Measurements from ENCODE around the gene KLF13. TPM values are rescaled to one million over a fixed set of nuclear protein-coding genes. Genes with fewer than 3 reads are reported as not detected.

Gene KLF13
- polyA plus RNA-seq, 1 experiment, result 11.5 TPM

- ChIA-PET CTCF (interaction anchor here (1.0 kb wide), 1 partner anchor 159 kb away, joined by 5 read pairs; no protein-coding TSS in a partner anchor), POLR2A (no interaction called here)
- DNase-seq (ENCODE audit: low read depth), result no peak
- peaks cover 1% of the 10 kb centered on the region; the same call in 1 of the 2 replicates for H3K36me3 ChIP-seq (ENCODE audit: control insufficient read depth, insufficient read depth, low read length)
- H3K4me3 ChIP-seq (ENCODE audit: low read depth, low read length), result peak overlapping the region; percentile 60
- H3K27me3 ChIP-seq (ENCODE audit: control insufficient read depth, insufficient read depth, low read length), result no peaks in the 10 kb centered on the region
- no peak for TF ChIP-seq CTCF (IDR thresholded peaks at IDR 0.05; ENCODE audit: insufficient read depth, low read depth, low read length)
Observed at GRCh38 chr15:31329640-31330010, 3.0 kb downstream of the KLF13 start.

GRCh38 chr15:31330111-31330785 lies 3.6 kb downstream of the KLF13 start:
- ChIA-PET CTCF (interaction anchor here (1.0 to 1.3 kb wide), 3 partner anchors 129 to 160 kb away, joined by 3 to 5 read pairs (median 4); no protein-coding TSS in a partner anchor), POLR2A (no interaction called here)
- no peak overlapping the region for H3K4me3 ChIP-seq (ENCODE audit: low read depth, low read length)
- H3K27me3 ChIP-seq (ENCODE audit: control insufficient read depth, insufficient read depth, low read length), result no peaks in the 10 kb centered on the region
- no peak for TF ChIP-seq CTCF (IDR thresholded peaks at IDR 0.05; ENCODE audit: insufficient read depth, low read depth, low read length)
- peaks cover 1% of the 10 kb centered on the region; the same call in 1 of the 2 replicates for H3K36me3 ChIP-seq (ENCODE audit: control insufficient read depth, insufficient read depth, low read length)
- DNase-seq (ENCODE audit: low read depth), result no peak

GRCh38 chr15:31330836-31331235 lies 4.2 kb downstream of the KLF13 start:
- no peak overlapping the region for H3K4me3 ChIP-seq (ENCODE audit: low read depth, low read length)
- H3K36me3 ChIP-seq (ENCODE audit: control insufficient read depth, insufficient read depth, low read length), result peaks cover 1% of the 10 kb centered on the region; the same call in 1 of the 2 replicates
- no peak for TF ChIP-seq CTCF (IDR thresholded peaks at IDR 0.05; ENCODE audit: insufficient read depth, low read depth, low read length)
- no peak for DNase-seq (ENCODE audit: low read depth)
- no peaks in the 10 kb centered on the region for H3K27me3 ChIP-seq (ENCODE audit: control insufficient read depth, insufficient read depth, low read length)
- ChIA-PET POLR2A (no interaction called here), CTCF (interaction anchor here (1.0 to 1.3 kb wide), 3 partner anchors 130 to 159 kb away, joined by 3 to 5 read pairs (median 4); no protein-coding TSS in a partner anchor)

- CTCF ChIA-PET, result no interaction called here
- no peaks in the 10 kb centered on the region for H3K27me3 ChIP-seq (ENCODE audit: control insufficient read depth, insufficient read depth, low read length)
- no peak for DNase-seq (ENCODE audit: low read depth)
- peaks cover 1% of the 10 kb centered on the region; the same call in 1 of the 2 replicates for H3K36me3 ChIP-seq (ENCODE audit: control insufficient read depth, insufficient read depth, low read length)
- TF ChIP-seq CTCF (IDR thresholded peaks at IDR 0.05; ENCODE audit: insufficient read depth, low read depth, low read length), result no peak
- POLR2A ChIA-PET, result no interaction called here
- H3K4me3 ChIP-seq (ENCODE audit: low read depth, low read length), result no peak overlapping the region
Observed at GRCh38 chr15:31331389-31331788, 4.8 kb downstream of the KLF13 start.

GRCh38 chr15:31332020-31332680 lies 5.5 kb downstream of the KLF13 start:
- no peak for DNase-seq (ENCODE audit: low read depth)
- Histone ChIP-seq H3K36me3 (ENCODE audit: control insufficient read depth, insufficient read depth, low read length) (peaks cover 1% of the 10 kb centered on the region; the same call in 1 of the 2 replicates), H3K27me3 (ENCODE audit: control insufficient read depth, insufficient read depth, low read length) (no peaks in the 10 kb centered on the region), H3K4me3 (ENCODE audit: low read depth, low read length) (no peak overlapping the region)
- TF ChIP-seq CTCF (IDR thresholded peaks at IDR 0.05; ENCODE audit: insufficient read depth, low read depth, low read length), result no peak
- CTCF ChIA-PET, result interaction anchor here (1.1 kb wide), 1 partner anchor 156 kb away, joined by 4 read pairs; no protein-coding TSS in a partner anchor
- POLR2A ChIA-PET, result no interaction called here

All from BJ (cell line).